HG03196 (cell line): ENCODE data around the gene IGDCC3.

ENCODE experiments used
- ATAC-seq: cut with Tn5 transposase; IDR thresholded peaks from one replicate; pipeline ENCODE4 v1.9.1; 2021; ENCODE audit not compliant: unreplicated experiment

Gene IGDCC3

DNA sequence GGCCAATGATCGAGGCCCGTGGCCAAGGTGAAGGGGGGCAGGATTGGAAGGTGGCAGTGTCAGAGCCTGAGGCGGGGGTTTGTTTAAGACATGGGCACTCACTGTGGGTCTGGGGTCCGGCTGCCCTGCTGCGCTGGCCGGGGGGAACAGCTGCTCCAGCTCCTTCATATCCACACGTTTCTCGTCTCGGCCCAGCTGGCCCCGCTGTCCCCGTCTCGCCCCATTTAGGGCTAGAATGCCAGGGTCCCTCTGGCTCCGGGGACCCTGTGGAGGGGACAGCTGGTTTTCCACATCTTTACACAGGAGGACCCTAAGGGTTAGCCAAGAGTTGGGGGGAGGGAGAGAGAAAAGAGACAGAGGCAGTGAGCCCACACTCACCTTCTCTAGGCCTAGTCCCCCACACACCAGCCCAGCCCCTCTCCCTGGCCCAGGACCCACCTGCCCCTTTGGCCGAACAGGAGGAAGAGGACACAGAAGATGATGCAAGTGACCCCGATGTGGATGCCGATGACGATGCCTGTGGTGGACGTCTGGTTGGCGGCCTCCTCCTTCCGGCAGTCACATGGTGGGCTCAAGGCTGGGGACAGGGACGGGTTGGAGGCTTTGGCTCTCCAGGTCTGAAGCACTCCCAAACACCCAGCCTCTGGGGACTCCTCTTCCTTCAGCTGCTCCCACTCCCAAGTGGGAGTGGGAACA, 48.4 kb downstream of the IGDCC3 start:
- ATAC-seq: no peak

DNA sequence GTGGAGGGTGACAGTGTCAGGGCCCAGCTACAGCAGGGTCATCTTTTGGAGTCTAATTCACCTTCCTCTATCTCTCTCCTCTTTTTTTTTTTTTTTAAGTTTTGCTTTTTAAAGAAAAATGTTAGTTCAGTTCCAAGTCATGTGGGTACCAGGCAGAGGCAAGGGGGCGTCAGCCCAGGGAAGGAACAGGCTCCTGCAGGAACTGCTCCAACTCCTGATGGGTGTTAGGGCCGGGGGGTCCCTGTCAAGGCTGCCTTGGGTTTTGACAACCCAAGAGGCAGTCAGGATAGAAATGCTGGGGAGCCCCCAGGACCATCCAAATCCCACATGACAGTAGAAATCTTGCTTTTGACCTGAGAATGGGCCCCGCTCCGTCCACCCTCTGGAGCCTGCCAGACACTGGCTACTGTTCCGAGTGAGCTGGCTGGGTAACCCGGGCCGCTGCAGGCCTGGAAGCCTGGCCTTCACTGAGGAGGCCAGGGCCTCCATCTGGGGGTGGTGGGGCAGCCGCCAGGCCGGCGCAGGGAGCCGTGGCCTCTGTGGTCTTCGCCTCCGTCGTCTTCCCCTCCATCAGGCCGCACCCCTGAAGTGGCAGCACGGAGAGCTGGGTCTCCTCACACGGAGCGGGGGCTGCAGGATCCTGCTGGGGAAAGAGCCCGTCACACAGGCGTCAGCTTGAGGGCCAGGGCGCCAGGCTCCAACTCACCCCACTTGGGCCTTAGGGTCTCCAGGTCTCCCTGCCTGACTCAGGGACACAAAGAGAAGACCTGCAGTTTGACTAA, 49.1 kb downstream of the IGDCC3 start:
- ATAC-seq: no peak

GRCh38 chr15:65327651-65328393, 50.0 kb downstream of the IGDCC3 start:
- no peak for ATAC-seq

DNA sequence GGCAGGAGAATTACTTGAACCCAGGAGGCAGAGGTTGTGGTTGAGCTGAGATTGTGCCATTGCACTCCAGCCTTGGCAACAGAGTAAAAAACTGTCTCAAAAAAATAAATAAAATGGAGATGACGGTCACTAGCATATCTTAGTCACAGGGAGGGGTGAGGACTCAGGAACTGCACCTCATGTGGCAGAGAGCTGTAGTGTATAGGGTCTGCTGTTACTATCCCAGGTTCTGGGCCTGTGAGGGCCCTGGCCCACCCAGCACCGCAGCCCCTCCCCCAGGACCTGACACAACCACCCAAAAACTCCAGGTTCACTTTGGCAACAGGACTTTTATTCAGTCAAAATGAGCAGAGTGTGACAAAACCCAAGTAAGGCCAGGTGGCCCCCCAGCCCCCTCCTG, 51.0 kb downstream of the IGDCC3 start:
- no peak for ATAC-seq

GRCh38 chr15:65326117-65326526, 51.7 kb downstream of the IGDCC3 start:
- ATAC-seq: no peak

GRCh38 chr15:65323071-65323511, 54.7 kb downstream of the IGDCC3 start:
- no peak for ATAC-seq

DNA sequence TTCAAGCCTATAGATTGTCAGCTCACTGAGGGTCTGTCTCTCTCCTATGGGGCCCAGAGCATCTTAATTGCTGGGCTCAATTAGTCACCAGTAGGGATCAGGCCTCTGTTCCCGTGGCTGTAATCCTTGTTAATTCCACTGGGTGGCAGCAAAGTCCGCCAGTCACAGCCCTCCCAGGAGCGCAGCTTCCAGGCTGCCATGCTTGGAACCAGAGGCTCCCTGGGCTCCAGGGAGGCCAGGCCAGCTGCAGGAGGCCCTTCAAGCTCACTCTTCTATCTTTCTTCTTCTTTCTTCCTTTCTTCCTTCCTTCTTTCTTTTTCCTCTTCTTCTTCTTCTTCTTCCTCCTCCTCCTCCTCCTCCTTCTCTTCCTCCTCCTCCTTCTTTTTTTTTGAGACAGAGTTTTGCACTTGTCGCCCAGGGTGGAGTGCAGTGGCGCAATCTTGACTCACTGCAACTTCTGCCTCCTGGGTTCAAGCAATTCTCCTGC, 58.9 kb downstream of the IGDCC3 start:
- peak; percentile 74 for ATAC-seq

DNA sequence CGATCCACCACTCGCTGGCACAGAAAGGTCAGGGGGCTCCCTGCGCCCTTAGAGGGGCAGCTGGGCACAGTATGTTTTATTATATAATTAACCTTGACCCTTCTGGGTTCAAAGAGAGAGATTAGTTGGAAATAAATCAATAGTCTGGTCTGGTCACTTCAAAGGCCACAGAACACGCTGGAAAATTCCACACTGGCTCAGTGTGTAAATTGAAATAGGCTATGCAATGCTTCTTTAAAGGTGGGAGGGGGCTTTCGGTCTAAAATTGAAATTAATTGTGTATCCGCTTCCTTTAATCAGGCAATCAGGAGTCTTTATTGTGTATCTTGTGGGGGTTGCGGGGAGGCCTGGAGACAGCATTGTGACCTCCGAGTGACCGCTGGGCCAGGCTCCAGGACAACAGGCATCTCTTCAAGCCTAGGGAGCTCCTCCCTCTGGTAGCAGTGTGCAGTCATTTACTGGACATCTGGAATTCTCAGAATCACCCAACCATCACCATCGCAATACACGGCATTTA, 65.3 kb downstream of the IGDCC3 start:
- ATAC-seq: no peak

- no peak for ATAC-seq
These were observed 66.0 kb downstream of the IGDCC3 start for GRCh38 chr15:65311760-65312159.

- no peak for ATAC-seq
These were observed 67.2 kb downstream of the IGDCC3 start for GRCh38 chr15:65310431-65311137.

DNA sequence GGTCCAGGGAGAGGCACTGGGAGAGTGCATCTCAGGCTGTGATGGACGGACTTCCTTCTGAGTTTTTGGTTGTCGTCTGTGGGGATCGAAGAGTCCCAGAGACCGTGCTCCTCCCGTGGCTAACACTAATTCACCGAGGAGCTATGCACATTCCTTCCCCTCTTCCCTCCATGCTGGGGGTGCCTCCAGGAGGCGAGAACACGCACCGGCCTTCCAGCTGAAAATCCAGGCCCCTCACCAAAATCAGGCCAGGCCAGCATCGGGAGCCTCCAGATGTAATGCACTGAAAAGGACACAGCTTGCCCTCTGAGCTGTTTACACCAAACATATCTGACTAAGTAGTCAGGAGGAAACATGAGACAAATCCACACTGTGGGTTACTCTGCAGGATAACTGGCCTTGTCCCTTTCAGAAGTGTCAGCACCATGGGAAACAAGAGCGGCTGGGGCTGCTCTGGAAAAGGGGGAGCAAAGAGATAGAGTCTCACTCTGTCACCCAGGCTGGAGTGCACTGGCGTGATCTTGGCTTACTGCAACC, 67.9 kb downstream of the IGDCC3 start:
- ATAC-seq: no peak

GRCh38 chr15:65307978-65308377, 69.8 kb downstream of the IGDCC3 start:
- no peak for ATAC-seq

GRCh38 chr15:65306551-65306950, 71.3 kb downstream of the IGDCC3 start:
- no peak for ATAC-seq

- ATAC-seq: no peak
These were observed 72.0 kb downstream of the IGDCC3 start for GRCh38 chr15:65305776-65306175.

DNA sequence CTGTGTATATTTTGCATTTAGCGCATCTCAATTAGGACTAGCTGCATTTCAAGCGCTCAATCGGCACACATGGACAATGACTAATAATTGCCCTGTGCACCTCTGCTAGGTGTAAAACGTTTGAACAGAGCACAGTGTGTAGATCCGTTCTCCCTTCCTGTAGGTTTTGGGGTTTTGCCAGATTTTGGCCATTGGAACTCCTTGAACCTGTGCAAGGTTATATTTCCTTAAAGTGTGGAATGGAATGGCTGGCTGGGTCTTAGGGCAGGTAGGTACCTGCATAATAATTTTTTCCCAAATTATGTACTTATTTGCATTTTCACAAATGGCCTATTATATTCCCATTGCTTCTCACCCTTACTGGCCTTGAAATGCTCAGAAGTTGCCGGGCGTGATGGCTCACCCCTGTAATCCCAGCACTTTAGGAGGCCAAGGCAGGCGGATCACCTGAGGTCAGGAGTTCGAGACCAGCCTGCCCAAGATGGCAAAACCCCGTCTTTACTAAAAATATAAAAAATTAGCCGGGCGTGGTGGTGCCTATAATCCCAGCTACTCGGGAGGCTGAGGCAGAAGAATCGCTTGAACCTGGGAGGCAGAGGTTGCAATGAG, 72.5 kb downstream of the IGDCC3 start:
- ATAC-seq: peak; percentile 32

GRCh38 chr15:65304381-65305149, 73.2 kb downstream of the IGDCC3 start, which contains the start of gene RNU5B-1:
RNU5B-1 (plus strand) TSS chr15:65304677.
- ATAC-seq: peak; percentile 67

GRCh38 chr15:65303687-65304380, 74.0 kb downstream of the IGDCC3 start:
- ATAC-seq: peak; percentile 6

- no peak for ATAC-seq
These were observed 75.7 kb downstream of the IGDCC3 start for GRCh38 chr15:65302061-65302460.
